HG03439 (cell line): ENCODE data around the gene SLC12A4.
"Not testable (repeated sequence)": the region's sequence is repeated elsewhere in the genome, so short reads cannot be mapped to it uniquely, and the experiment has no call there.

ENCODE experiments used
- ATAC-seq: cut with Tn5 transposase; IDR thresholded peaks from one replicate; pipeline ENCODE4 v1.9.1; 2021; ENCODE audit warnings: mild to moderate bottlenecking, moderate library complexity; ENCODE audit not compliant: unreplicated experiment

Gene SLC12A4

GRCh38 chr16:67928561-67929364 lies 39.7 kb downstream of the SLC12A4 start:
- no peak for ATAC-seq

- ATAC-seq = no peak
Measured at GRCh38 chr16:67928147-67928546, 40.3 kb downstream of the SLC12A4 start.

GRCh38 chr16:67927131-67927941 lies 41.1 kb downstream of the SLC12A4 start:
- no peak for ATAC-seq

- no peak for ATAC-seq
Measured at GRCh38 chr16:67926181-67926750, 42.2 kb downstream of the SLC12A4 start.

GRCh38 chr16:67924140-67924906 lies 44.1 kb downstream of the SLC12A4 start:
- no peak for ATAC-seq

- ATAC-seq = no peak
Measured at GRCh38 chr16:67923414-67924116, 44.9 kb downstream of the SLC12A4 start.

GRCh38 chr16:67922740-67923139 lies 45.7 kb downstream of the SLC12A4 start:
- no peak for ATAC-seq

- no peak for ATAC-seq
Measured at GRCh38 chr16:67922221-67922620, 46.2 kb downstream of the SLC12A4 start.

GRCh38 chr16:67919622-67920221 lies 48.7 kb downstream of the SLC12A4 start:
- no peak for ATAC-seq

- ATAC-seq = no peak
Measured at GRCh38 chr16:67917852-67918236, 50.6 kb downstream of the SLC12A4 start.

- ATAC-seq = no peak
Measured at GRCh38 chr16:67917140-67917851, 51.1 kb downstream of the SLC12A4 start.

- no peak for ATAC-seq
Measured at GRCh38 chr16:67915831-67916723, 52.4 kb downstream of the SLC12A4 start.

GRCh38 chr16:67915496-67915769 lies 53.0 kb downstream of the SLC12A4 start:
- not testable (repeated sequence) for ATAC-seq

GRCh38 chr16:67914758-67915495 lies 53.5 kb downstream of the SLC12A4 start:
- no peak for ATAC-seq

GRCh38 chr16:67910158-67910557 lies 58.3 kb downstream of the SLC12A4 start:
- no peak for ATAC-seq

GRCh38 chr16:67909056-67909742 lies 59.2 kb downstream of the SLC12A4 start:
- ATAC-seq = no peak
